Measurements from ENCODE around the gene ABAT.

Gene ABAT

DNA sequence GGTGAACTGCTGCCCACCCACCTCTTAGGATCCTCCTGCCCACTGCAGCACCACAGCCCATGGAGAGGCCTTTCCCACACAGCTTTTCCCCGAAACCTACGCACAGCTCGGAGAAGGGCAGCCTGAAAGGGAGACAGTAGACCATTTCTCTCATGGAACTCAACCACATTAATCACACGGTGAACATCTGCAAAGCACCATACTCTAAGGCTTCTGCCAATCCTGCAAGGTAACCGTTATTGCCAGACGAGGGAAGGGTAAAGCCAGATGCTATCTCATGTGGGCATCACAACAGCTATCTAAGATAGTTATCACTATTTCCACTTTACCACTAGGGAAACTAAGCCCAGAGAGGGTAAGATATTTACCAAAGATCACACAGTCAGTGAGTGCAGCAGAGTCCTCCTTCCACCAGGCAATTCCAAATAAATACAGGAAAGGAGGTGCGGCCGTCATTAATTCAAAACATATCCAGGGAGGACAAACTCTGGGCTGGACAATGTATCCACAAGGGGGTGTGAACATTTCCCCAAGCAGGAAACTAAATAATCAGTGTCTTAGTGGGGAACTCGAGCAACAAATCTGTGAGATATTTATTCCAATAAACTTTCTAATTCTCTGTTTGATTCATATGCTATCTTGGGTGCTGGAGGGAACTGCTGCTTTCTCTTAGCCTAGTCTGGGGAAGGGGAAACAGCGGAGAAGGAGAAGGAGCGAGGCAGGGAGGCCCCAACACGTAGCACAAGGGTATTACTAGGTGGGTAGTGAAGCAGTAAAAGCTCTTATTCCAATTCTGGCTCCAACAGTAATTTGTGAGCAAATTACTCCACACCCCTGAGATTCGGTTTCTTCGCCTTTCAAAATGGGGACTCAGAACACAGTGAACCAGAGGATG, 122.3 kb downstream of the ABAT start:
- Histone ChIP-seq H3K4me3 (ENCODE audit: low read depth, low read length, poor library complexity, severe bottlenecking) (peak overlapping the region; percentile 96), H3K4me2 (ENCODE audit: low read length) (peak overlapping the region; percentile 82), H3F3A (ENCODE audit: insufficient read depth, low read length) (no peaks in the 10 kb centered on the region), H3K4me1 (ENCODE audit: insufficient read depth, low read length, severe bottlenecking) (peaks cover 34% of the 10 kb centered on the region), H3K9me2 (ENCODE audit: low read depth, low read length) (no peaks in the 10 kb centered on the region), H4K20me1 (ENCODE audit: insufficient read depth, low read length) (no peaks in the 10 kb centered on the region), H2AFZ (ENCODE audit: low read length) (no peak overlapping the region), H3K79me2 (ENCODE audit: insufficient read depth, low read length) (peaks cover 47% of the 10 kb centered on the region), H3K9ac (ENCODE audit: low read length) (peak overlapping the region; percentile 85), H3K27me3 (ENCODE audit: insufficient read depth, low read length) (no peaks in the 10 kb centered on the region), H3K27ac (ENCODE audit: low read depth, low read length, poor library complexity, severe bottlenecking) (peak overlapping the region; percentile 6), H3K9me3 (ENCODE audit: low read length) (no peaks in the 10 kb centered on the region), H3K36me3 (ENCODE audit: insufficient read depth, low read length) (peaks cover 27% of the 10 kb centered on the region; the same call in 1 of the 2 replicates)
- TF ChIP-seq EZH2 (IDR thresholded peaks at IDR 0.05; ENCODE audit: borderline replicate concordance, low read length) = no peak
- no peak for TF ChIP-seq CTCF (IDR thresholded peaks at IDR 0.05; ENCODE audit: low read length)

DNA sequence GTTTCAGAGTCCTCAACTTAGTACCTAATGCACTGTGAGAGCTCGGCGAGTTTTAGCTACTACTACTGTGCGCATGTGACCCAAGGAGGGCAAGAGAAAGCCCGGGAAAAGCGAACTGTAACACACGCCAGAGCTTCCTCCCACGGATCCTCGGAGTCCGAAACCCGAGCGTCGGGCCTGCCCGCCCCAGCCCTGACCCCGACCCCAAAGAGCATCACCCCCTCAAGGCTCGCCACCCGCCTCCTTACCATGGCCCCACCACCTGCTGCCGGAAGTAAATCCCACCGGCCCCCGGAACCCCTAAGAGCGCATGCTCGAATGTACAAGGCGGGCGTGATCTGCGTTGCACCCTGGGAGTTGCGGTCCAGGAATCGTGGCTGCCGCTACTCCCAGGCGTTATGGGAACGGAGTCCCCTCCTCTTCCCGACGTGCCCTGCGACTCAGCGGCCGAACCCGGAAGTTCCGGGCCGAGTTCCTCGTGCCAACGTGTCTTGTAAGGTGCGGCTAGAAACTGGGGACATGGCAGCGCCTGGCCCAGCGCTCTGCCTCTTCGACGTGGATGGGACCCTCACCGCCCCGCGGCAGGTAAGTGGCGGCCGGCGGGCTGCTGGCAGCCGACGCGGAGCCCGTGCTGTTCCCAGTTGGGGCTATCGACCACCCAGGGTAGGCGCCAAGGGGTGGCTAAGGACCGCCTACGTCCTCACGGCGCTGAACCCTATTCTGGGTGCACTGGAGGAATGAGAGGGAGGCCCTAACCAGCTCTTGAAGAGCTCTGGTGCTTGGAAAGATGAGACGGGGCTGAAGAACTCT, 123.2 kb downstream of the ABAT start, which contains the start of the genes PMM2 and TMEM186:
Gene PMM2, plus strand, starts transcription at position 476 of the 810 bp plus-strand sequence. Its CDS starts 44 bp downstream, at position 520.
Gene TMEM186, minus strand, starts transcription at position 276 of the 810 bp plus-strand sequence. Its CDS starts 25 bp downstream, at position 251.
- peaks cover 47% of the 10 kb centered on the region for H3K79me2 ChIP-seq (ENCODE audit: insufficient read depth, low read length)

More for the DNA sequence above, 123.2 kb downstream of the ABAT start, which contains the start of the genes PMM2 and TMEM186:
- Histone ChIP-seq H3K9ac (ENCODE audit: low read length) (peak within 1 kb of the TSS; percentile 92), H3K4me3 (ENCODE audit: low read depth, low read length, poor library complexity, severe bottlenecking) (peak within 1 kb of the TSS; percentile 96), H3K9me2 (ENCODE audit: low read depth, low read length) (no peaks in the 10 kb centered on the region), H3K4me2 (ENCODE audit: low read length) (peak within 1 kb of the TSS; percentile 82), H3K4me1 (ENCODE audit: insufficient read depth, low read length, severe bottlenecking) (peaks cover 34% of the 10 kb centered on the region), H3F3A (ENCODE audit: insufficient read depth, low read length) (no peaks in the 10 kb centered on the region), H3K36me3 (ENCODE audit: insufficient read depth, low read length) (peaks cover 35% of the 10 kb centered on the region), H3K27me3 (ENCODE audit: insufficient read depth, low read length) (no peaks in the 10 kb centered on the region), H4K20me1 (ENCODE audit: insufficient read depth, low read length) (no peaks in the 10 kb centered on the region), H2AFZ (ENCODE audit: low read length) (no peak within 1 kb of the TSS), H3K27ac (ENCODE audit: low read depth, low read length, poor library complexity, severe bottlenecking) (peak within 1 kb of the TSS; percentile 12), H3K9me3 (ENCODE audit: low read length) (no peaks in the 10 kb centered on the region)
- TF ChIP-seq EZH2 (IDR thresholded peaks at IDR 0.05; ENCODE audit: borderline replicate concordance, low read length) (no peak), CTCF (IDR thresholded peaks at IDR 0.05; ENCODE audit: low read length) (no peak)

Measured in OCI-LY1 (cell line).